Endothelial cell of umbilical vein (primary cell): ENCODE measurements around the gene APBA2. TPM values are rescaled to one million over a fixed set of nuclear protein-coding genes. Genes with fewer than 3 reads are reported as not detected.

ENCODE experiments used
- BruUV-seq: library from RNA; stranded (reverse); fragments of 400-500 nt; replicated peaks from 2 replicates; lab custom pipeline; 2021; lab: Mats Ljungman, UMichigan
- CTCF ChIA-PET: fragments of 300-600, 350-600 bp; sonication (Branson Sonifier 250); formaldehyde crosslinking; loops from one replicate; lab custom pipeline; 2021; ENCODE audit warnings: antibody characterized with exemption, inconsistent platforms; lab: Charles Lee
- POLR2A ChIA-PET: fragments of 300-600, 350-600 bp; sonication (Branson Sonifier 250); formaldehyde crosslinking; loops from one replicate; lab custom pipeline; 2021; ENCODE audit warnings: antibody characterized with exemption, inconsistent platforms; lab: Charles Lee
- DNase-seq: peaks from one replicate; pipeline ENCODE4 v3.0.0-alpha.2; 2011; ENCODE audit warnings: low read depth, low spot score
- FAIRE-seq: peaks from 2 replicates; lab custom pipeline; 2011; peaks lifted over from hg19 to GRCh38; lab: Jason Lieb, UNC
- H2AFZ ChIP-seq: 2 replicates; pipeline ENCODE4 v1.6.0; 2012; ENCODE audit warnings: low read depth, low read length, control low read depth, inconsistent platforms
- H3K27ac ChIP-seq: 2 replicates; pipeline ENCODE4 v1.5.1; 2011; ENCODE audit warnings: low read depth, mild to moderate bottlenecking, control low read depth, low read length, moderate library complexity; ENCODE audit not compliant: insufficient read depth
- H3K27me3 ChIP-seq, 2 experiments: 2 replicates each; pipeline versions ENCODE4 v1.6.0 to v1.6.1; 2011; ENCODE audit warnings: low read length in 2 of 2, mixed read lengths in 1 of 2; ENCODE audit not compliant: control insufficient read depth in 2 of 2, insufficient read depth in 2 of 2
- H3K36me3 ChIP-seq, 2 experiments: 2 replicates in 1 of 2; 3 replicates in 1 of 2; pipeline ENCODE4 v1.5.1; 2011; ENCODE audit warnings: low read length in 2 of 2, mild to moderate bottlenecking in 1 of 2, moderate library complexity in 1 of 2; ENCODE audit not compliant: control insufficient read depth in 2 of 2, insufficient read depth in 2 of 2; ENCODE audit errors: extremely low read depth in 1 of 2
- H3K4me1 ChIP-seq: 3 replicates; pipeline ENCODE4 v1.5.1; 2011; ENCODE audit warnings: mild to moderate bottlenecking, low read length; ENCODE audit not compliant: control insufficient read depth, insufficient read depth; ENCODE audit errors: extremely low read depth
- H3K4me2 ChIP-seq: 2 replicates; pipeline ENCODE4 v1.6.1; 2011; ENCODE audit warnings: low read length, control low read depth, mixed read lengths; ENCODE audit not compliant: insufficient read depth
- H3K4me3 ChIP-seq, 3 experiments: fragments of 200-600 bp in 1 of 3; sonication (generic), shearing (Covaris generic) in 1 of 3; replicated peaks in 1 of 3; 2 replicates each; pipeline ENCODE4 v1.5.1; 2011 to 2016; ENCODE audit warnings: control low read depth in 3 of 3, low read length in 3 of 3, mild to moderate bottlenecking in 2 of 3, inconsistent platforms in 1 of 3, low read depth in 1 of 3, moderate library complexity in 1 of 3; ENCODE audit not compliant: insufficient read depth in 1 of 3
- H3K79me2 ChIP-seq: 2 replicates; pipeline ENCODE4 v1.6.0; 2012; ENCODE audit warnings: low read length, inconsistent platforms; ENCODE audit not compliant: control insufficient read depth, insufficient read depth
- H3K9ac ChIP-seq: replicated peaks from 2 replicates; pipeline ENCODE3; 2011; ENCODE audit warnings: low read length, control low read depth; ENCODE audit not compliant: insufficient read depth; ENCODE audit errors: extremely low read depth
- H3K9me1 ChIP-seq: replicated peaks from 3 replicates; pipeline ENCODE4 v1.6.0; 2011; ENCODE audit warnings: mild to moderate bottlenecking, low read length; ENCODE audit not compliant: control insufficient read depth, insufficient read depth; ENCODE audit errors: extremely low read depth
- H3K9me3 ChIP-seq: replicated peaks from 2 replicates; pipeline ENCODE4 v1.5.1; 2012; ENCODE audit warnings: low read length, inconsistent platforms; ENCODE audit not compliant: control insufficient read depth, insufficient read depth
- H4K20me1 ChIP-seq: replicated peaks from 2 replicates; pipeline ENCODE3; 2011; ENCODE audit warnings: mild to moderate bottlenecking, low read length; ENCODE audit not compliant: control insufficient read depth, insufficient read depth; ENCODE audit errors: extremely low read depth
- EZH2 ChIP-seq: IDR thresholded peaks from 2 replicates; pipeline ENCODE4 v1.6.1; 2012; ENCODE audit warnings: borderline replicate concordance, low read depth, mild to moderate bottlenecking, moderate library complexity, low read length, inconsistent platforms; ENCODE audit not compliant: severe bottlenecking
- FOS ChIP-seq: IDR thresholded peaks from 2 replicates; pipeline ENCODE4 v1.6.1; 2011; ENCODE audit warnings: mild to moderate bottlenecking, low read length, moderate library complexity, borderline replicate concordance; ENCODE audit not compliant: insufficient read depth
- GATA2 ChIP-seq: IDR thresholded peaks from 2 replicates; pipeline ENCODE4 v1.7.0; 2011; ENCODE audit warnings: low read depth, mild to moderate bottlenecking, moderate library complexity, mixed read lengths, low read length; ENCODE audit not compliant: insufficient read length, insufficient read depth
- JUN ChIP-seq: IDR thresholded peaks from 2 replicates; pipeline ENCODE4 v1.6.1; 2011; ENCODE audit warnings: borderline replicate concordance, low read depth; ENCODE audit not compliant: insufficient read length, insufficient read depth
- MYC ChIP-seq: IDR thresholded peaks from one replicate; pipeline ENCODE4 v1.6.1; 2011; ENCODE audit warnings: mild to moderate bottlenecking, low read depth, low read length
- POLR2A ChIP-seq: IDR thresholded peaks from 2 replicates; pipeline ENCODE4 v1.6.1; 2012; ENCODE audit warnings: low read depth, mild to moderate bottlenecking, control low read depth, low read length
- POLR2AphosphoS5 ChIP-seq: IDR thresholded peaks from 2 replicates; pipeline ENCODE4 v1.6.1; 2012; ENCODE audit warnings: low read depth, mild to moderate bottlenecking, control low read depth, low read length, moderate library complexity; ENCODE audit not compliant: insufficient read depth
- dilution Hi-C: fragments of 300-500 bp; cut with MboI; formaldehyde crosslinking; loops from one replicate; pipeline ENCODE4 v1.15.0; 2019; ENCODE audit warnings: low sequenced_read_pairs; ENCODE audit not compliant: extremely low pct_ligation_motif_present
- intact Hi-C: fragments of 100-400 bp; cut with micrococcal nuclease; formaldehyde crosslinking; loops from one replicate; pipeline ENCODE4 v1.10.0; 2022
- polyA plus RNA-seq, 4 experiments: library from polyadenylated mRNA; depleted of rRNA in 3 of 4; stranded (reverse) in 3 of 4; unstranded in 1 of 4; fragments of >200 nt; gene quantifications; 2 replicates each; pipeline versions ENCODE4 v1.2.1 to v1.2.3, GENCODE V29; 2011 to 2012; ENCODE audit warnings: missing spikeins in 1 of 4
- total RNA-seq: library from RNA; stranded (reverse); gene quantifications from 2 replicates; pipeline ENCODE4 v1.2.3, GENCODE V29; 2021
- TF ChIP-seq, protein P1 (sequence below): IDR thresholded peaks from 2 replicates; pipeline ENCODE4 v1.6.1; 2011; ENCODE audit not compliant: insufficient read depth, insufficient read length
- TF ChIP-seq, protein P2 (sequence below), 2 donors: IDR thresholded peaks; 1 replicate in 1 of 2; 2 replicates in 1 of 2; pipeline ENCODE4 v1.5.1; 2011; ENCODE audit warnings: low read length in 2 of 2, mild to moderate bottlenecking in 2 of 2, moderate library complexity in 2 of 2, control low read depth in 1 of 2, inconsistent platforms in 1 of 2, low read depth in 1 of 2; ENCODE audit not compliant: insufficient read depth in 1 of 2; ENCODE audit errors: extremely low read depth in 1 of 2

Gene APBA2
- total and polyA plus RNA-seq, 2 donors (not counting 3 experiments of a cell fraction or from before 2014, with no cell fraction given), result 5.7 to 11.1 TPM

DNA sequence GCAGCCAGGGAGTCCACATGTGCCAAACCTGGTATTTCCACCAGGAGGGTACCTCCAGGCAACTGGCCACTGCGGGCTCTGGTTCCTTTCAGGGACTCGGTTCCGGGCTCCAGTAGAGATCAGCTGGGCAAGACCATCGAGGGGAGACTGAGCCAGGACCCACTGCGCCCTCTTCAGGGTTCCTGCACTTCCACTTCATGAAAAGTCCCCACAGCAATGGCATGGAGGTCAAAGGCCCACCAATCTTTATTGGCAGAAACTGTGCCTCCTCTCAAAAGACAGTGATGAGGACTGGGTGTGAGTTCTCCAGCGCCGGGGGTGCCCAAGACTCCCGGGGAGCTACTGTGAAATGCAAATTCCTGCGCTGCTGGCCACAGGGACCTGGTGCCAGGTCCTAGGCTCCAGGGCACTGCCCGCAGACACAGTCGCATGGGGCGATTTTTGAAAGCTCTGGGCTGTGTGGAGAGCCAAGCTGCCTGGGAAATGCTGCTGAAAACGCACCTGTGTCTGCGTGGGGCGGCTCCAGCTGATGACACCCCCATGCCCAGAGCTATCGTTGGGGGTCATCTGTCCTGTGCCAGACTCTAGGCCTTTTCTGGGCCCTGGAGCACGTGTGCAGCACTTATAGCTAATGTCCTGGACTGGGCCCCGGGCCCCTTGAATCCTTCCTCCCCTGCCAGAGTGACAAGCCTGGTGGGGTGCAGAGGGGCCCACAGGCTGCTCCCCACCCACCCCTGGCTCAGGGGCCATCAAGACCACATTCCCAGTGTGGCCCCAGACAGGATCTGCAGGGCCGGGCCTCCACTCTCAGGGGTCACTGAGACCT lies 239.8 kb downstream of the APBA2 start:
- no TSS peak for BruUV-seq
- Histone ChIP-seq H3K36me3 (no peaks in the 10 kb centered on the region), H3K9me3 (no peaks in the 10 kb centered on the region), H3K4me2 (no peak overlapping the region), H3K4me1 (no peaks in the 10 kb centered on the region), H2AFZ (no peak overlapping the region), H3K4me3 (no peak overlapping the region), H3K27ac (no peak overlapping the region), H3K27me3 (no peaks in the 10 kb centered on the region), H3K9me1 (no peaks in the 10 kb centered on the region), H4K20me1 (no peaks in the 10 kb centered on the region), H3K79me2 (no peaks in the 10 kb centered on the region), H3K9ac (no peak overlapping the region)
- CTCF ChIA-PET, result interaction anchor here (0.8 to 3.4 kb wide), 3 partner anchors 15 to 24 kb away, joined by 3 to 9 read pairs (median 7); no protein-coding TSS in a partner anchor
- POLR2A ChIA-PET, result no interaction called here
- DNase-seq, result no peak
- dilution Hi-C loops (no loop called here), intact Hi-C loops (no loop called here)
- TF ChIP-seq FOS (no peak), GATA2 (no peak), POLR2A (no peak), POLR2AphosphoS5 (no peak), MYC (no peak), EZH2 (no peak), JUN (no peak)
- TF ChIP-seq, protein P1, sequence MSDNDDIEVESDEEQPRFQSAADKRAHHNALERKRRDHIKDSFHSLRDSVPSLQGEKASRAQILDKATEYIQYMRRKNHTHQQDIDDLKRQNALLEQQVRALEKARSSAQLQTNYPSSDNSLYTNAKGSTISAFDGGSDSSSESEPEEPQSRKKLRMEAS, result no peak
- TF ChIP-seq, protein P2, sequence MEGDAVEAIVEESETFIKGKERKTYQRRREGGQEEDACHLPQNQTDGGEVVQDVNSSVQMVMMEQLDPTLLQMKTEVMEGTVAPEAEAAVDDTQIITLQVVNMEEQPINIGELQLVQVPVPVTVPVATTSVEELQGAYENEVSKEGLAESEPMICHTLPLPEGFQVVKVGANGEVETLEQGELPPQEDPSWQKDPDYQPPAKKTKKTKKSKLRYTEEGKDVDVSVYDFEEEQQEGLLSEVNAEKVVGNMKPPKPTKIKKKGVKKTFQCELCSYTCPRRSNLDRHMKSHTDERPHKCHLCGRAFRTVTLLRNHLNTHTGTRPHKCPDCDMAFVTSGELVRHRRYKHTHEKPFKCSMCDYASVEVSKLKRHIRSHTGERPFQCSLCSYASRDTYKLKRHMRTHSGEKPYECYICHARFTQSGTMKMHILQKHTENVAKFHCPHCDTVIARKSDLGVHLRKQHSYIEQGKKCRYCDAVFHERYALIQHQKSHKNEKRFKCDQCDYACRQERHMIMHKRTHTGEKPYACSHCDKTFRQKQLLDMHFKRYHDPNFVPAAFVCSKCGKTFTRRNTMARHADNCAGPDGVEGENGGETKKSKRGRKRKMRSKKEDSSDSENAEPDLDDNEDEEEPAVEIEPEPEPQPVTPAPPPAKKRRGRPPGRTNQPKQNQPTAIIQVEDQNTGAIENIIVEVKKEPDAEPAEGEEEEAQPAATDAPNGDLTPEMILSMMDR (IDR thresholded peaks at IDR 0.05; ENCODE audit: extremely low read depth in 1 of 2, insufficient read depth in 1 of 2, low read depth in 1 of 2, low read length in 2 of 2), result no peak
- FAIRE-seq, result no peak
